GM18870 (cell line): ENCODE measurements around the gene DLGAP4.

ENCODE experiments used
- ATAC-seq: cut with Tn5 transposase; IDR thresholded peaks from one replicate; pipeline ENCODE4 v1.9.1; 2021; ENCODE audit warnings: moderate library complexity; ENCODE audit not compliant: unreplicated experiment

The DLGAP4 gene

DNA sequence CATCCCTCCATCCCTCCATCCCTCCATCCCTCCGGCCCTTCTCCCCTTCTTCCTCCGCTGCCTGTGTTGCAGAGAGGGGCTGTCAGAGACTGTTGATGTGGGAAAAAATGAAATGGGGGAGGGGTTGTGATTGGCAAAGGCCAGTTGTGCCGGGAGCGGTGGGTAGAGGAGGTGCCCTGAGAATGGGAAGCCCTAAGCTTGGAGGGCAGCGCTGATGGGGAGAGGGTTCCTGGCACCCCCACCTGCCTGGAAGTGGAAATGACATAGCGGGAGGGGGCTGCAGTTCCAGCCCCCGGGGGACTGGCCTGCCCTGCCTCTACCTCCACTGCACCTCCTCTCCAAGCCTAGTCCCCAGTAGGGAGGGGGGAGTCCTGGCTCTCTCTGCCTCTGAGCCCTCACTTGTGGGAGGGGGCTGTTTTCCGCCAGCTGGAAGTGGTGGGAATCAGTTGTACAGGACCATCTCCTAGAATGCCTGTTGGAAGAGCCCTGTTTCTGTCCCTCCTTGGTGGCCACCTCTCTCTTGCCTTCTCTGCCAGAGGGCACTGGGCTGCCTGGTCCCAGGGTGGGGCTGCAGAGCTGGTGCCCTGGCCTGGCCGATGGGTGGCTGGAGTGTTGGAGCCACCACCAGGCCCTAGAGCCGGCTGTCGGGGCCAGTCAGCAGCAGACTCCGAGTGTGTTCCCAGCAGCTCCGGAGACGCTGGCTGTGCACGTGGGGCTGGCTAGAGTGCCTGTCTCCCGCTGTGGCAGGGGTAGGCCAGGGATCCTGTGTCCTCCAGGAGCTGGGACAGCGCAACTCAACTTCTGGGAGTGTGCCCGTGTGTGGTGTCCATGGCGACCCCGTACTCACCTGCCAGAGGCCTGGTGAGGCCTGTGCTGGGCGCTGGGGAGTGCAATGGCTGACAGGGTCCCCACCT is 1.5 kb downstream of the DLGAP4 start:
- no peak for ATAC-seq

DNA sequence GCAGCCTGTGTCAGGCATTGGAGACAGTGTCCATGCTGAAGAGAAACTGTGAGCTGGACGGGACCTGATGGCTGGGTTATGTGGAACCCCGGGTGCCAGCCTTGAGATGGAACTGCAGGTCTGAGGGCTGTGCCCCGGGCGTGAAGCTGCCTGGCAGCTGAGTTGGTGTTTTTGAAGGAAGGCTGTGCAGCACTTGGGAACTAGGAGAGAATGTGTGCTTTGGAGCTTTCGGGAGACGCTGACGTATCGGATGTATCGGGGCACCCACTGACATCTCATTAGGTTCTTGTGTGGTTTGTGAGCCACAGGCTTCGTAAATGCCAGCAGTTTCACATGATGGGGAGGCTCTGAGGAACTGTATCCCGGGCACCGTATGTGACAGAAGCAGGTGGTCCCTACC is 2.2 kb downstream of the DLGAP4 start:
- no peak for ATAC-seq

DNA sequence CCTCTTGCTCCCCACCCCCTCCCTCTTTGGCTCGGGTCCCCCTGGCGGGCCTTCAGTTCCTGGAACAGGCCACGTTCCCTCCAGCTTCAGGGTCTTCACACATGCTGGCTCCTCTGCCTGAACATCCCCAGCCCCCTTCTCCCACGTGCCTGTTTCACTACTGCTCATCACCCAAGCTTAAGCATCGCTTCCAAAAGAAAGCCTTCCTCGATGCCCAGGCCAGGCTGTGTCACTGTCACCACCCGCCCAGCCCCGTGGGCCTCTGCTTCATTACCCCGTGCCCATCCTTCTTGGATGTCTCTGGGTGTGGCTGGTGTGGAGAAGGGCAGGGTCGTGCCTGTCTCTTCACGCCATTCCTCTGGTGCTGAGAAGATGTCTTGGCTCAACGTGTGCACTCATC is 2.8 kb downstream of the DLGAP4 start:
- no peak for ATAC-seq

DNA sequence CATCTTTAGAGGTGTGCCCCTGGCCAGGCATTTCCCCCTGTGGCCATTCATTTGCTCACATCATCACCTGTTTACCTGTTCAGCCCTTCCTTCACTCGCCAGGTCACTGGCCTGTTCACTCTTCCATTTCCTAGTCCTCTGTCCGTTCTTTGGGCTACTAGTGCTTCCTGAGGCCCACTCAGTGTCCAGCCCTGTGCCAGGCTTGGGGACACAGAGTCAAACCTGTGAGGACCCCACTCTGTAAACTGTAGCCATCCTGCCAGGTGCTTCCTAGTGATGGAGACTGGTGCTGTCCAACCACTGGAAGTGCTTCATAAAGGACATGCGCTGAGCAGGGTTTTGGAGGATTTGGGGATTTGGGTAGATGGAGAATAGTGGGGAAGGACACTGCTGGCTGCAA is 3.5 kb downstream of the DLGAP4 start:
- no peak for ATAC-seq

DNA sequence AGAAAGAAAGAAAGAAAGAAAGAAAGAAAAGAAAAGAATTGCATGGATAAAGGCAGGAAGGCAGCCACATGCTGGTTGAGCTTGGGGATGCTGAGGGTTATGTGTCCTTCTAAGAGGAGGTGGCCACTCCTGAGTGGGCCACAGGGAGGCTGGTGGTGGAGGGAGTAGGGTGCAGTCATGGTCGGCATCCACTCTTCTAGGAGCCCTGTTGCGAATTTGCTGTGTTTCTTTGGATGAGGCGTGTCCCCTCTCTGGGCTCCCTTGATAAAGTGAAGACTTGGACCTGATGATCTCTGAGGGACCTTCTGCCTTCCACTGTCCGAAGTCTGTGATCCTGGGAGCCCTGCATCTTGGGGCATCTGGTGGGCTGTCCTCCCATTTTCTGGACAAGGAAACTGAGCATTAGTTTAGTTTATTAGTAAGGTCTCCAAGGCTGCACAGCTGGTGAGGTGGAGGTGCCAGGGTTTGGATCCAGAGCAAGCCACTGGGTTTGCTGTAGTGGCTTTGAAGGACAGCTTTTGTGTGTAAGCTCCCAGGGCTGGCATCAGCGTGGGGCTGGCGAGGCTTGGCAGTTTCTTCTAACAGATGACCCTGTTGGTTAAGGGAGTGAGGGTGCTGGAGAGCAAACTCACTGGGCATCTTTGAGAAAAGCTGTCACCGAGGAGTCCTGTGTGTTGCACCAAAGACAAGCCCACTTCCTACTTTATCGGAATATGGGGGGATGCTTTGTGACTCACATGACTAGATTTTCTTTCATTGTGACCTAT is 4.3 kb downstream of the DLGAP4 start:
- ATAC-seq, result no peak

DNA sequence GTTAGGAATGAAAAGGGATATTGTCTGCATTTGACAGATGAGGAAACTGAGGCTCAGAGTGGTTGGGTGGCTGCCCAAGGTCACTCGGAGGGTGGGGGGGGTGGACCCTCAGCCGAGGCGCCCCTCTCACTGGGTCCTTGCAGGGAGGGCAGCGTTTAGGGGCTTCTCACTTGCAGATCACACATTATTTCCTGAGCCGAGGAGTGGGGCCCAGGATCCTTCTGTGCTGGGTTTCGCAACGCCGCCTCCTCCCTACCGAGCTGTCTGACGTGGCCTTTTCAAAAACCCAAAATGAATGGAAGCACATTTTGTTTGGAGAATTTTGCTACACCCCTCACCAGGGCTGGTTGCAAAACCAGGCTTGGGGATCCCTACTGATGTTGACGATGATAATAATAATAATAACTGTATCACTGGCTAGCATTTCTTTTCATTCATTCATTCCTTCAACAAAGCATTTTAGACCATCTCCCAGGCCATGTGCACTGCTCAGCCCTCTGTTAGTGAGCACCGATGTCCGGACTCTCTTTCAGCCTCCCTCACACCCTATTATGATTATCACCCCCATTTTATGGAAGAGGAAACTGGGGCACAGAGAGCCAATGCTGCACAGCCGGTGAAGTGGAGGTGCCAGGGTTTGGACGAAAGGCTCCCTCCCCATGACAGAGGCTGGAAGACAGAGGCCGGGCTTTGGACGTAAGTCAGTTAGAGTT is 5.2 kb downstream of the DLGAP4 start:
- no peak for ATAC-seq

DNA sequence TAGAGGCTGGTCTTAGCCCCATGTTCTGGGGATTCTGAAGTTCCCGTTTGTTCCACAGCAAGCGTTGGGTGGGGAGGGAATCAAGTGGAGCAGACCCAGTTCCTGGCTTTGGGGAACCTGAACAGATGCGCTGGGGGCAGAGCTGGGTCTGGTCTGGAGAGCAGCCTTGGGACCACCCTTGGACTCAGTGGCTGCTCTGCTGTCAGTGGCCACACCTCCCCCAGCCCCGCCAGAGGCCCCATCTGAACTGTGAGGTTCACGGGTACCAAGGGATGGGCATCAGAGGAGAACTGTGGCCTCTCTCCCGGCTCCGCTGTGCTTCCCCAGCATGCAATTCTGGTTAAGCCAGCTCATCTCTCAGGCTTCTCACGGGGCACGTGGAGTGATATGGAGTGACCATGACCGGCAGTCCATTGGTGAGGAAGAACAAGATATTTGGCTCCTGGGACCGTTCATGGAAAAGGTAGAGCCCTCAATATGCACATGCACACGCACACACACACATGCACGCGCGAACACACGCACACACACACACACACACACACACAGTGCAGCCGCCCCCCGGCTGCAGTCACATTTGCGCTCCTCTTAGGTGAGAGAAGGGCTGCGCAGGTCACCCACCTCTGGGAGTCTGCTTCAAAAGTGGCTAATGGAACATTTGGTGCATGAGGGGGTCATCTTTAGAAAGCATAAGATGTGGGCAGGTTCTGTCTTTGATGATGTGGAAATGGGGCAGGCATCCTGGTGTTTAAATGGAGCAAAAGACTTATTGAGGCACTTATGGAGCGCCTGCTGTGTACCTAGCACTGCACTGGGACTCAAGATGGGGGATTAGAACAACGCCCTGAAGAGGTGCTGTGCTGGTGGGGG is 6.0 kb downstream of the DLGAP4 start:
- no peak for ATAC-seq

DNA sequence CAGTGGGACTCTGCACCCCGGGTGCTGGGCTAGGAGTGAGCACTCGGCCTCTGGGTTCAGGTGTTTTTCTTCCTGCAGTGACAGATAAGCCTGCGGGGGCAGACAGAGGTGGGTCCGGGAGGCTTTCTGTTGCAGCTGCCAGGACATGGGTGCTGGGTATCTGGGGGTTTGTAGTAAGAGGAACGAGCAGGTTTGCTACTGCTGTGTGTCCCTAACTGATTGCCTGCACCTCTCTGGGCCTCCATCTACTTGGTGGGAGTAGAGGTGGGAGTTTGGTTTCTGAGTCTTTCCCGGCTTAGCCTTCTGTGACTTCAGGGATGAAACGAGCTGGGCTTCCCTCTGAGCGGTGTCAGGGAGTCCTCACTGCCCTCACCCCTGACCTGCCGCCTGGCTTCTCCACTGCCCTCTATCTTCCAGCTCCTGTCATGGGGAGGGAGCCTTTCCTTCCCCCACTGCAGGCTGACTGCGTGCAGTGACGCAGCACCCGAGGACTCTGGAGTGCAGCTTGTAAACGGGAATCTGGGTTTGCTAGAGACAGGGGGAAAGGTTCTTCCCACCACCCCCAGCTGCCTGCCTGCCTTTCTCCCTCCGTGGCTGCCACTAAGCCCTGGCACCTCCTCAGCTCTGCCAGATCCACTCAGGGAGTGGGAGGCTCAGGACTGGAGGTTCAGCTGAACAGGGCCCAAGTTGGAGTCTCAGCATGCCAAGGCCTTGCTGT is 6.7 kb downstream of the DLGAP4 start:
- ATAC-seq, result no peak

DNA sequence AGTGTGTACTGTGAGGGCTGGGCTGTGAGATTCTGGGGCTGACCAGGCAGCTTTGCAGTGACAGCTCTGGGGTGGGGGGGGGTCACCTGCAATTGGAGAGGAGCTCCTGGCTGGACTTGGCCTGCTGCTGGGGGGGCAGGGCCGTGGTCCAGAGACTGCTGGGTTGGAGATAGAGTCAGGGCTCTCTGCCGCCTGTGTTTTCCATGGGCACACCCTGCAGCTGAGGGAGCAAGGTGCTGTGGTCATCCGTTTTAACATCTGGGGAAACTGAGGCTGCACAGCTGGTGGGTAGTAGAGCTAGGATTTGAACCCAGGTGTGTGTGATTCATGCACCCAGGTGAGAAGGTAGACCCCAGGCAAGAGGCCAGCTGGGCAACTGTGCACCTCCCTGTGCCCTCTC is 7.3 kb downstream of the DLGAP4 start:
- no peak for ATAC-seq

DNA sequence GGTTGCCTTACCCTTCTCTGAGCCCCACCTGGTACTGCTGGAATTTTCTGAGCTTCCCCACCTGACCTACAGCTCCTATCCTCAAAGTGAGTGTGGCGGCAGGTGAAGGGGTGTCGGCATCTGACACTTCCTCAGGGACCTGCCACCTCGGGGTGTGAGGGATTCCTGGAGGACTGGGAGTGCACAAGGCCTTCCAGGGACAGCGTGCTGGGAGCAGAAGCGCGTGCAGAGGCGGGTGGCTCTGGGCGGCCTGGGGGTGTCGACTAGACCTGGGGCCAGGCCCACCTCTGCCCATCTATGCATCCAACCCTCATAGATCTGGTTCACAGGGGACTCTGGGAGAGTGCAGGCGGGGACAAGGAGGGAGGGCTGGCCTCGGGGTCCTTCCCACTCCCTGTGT is 7.8 kb downstream of the DLGAP4 start:
- ATAC-seq, result no peak

DNA sequence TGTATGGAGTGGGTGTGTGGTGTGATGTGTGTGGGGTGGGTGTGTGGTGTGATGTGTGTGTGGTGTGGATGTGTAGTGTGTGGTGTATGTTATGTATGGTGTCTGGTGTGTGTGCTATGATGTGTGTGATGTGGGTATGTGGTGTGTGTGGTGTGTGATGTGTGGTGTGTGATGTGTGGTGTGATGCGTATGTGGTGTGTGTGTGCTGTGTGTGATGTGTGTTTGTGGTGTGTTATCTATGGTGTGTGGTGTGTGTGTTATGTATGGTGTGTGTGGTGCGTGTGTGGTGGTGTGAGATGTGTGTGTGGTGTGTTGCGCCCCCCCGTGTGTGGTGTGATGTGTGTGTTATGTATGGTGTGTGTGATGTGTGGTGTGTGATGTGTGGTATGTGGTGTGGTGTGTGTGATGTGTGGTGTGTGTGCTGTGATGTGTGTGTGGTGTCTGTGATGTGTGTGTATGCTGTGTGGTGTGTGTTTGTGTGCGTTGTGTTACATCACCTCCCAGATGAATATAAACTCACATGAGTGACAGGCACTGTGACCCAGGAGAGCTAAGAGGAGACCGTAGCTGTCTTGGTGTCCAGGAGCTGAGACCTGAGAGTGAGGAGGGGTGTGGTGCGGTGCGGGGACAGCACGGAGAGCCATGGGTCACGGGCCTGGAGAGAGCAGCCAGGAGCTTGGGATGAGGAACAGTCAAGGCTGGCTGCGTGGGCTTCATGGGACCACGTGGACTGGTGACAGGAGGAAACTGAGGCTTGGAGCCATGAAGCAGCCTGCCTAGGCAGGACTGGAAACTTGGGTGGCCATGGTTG is 8.8 kb downstream of the DLGAP4 start:
- no peak for ATAC-seq

DNA sequence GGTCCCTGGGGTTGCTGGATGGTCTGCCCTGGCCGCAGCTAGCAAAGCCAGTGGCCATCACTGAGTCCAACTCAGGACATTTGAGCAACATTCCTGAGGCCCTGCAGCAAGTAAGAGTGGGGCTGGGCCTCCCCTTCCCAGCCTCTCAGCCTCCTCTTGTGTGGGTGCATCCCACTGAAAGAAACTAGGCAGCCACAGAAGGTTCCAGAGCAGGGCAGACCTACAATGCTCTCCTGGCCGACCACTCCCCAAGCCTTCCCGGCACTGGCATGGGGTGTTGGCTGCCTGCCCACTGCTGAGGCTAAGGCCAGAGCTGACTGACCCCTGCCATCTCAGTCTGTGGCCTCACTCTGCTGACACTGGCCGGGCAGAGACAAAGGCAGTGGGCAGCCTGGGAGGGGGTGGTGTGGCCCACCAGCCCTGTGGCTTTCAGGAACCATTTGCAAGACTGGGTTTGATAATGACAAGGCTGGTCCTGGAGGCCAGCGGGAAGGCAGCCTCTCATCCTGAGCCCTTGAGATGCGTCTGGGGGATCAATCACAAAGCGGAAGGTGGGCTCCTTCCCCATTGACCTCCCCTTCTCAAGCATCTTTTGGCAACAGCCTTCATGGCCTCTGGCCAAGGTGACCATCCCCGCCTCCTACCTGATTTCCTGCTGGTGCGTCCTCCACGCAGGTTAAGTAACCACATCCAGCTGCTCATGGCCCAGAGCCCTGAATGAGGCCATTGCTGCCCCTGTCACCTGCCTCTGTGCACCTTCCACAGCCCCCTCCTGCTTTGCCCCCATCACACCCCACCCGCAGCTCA is 9.6 kb downstream of the DLGAP4 start:
- ATAC-seq, result no peak

DNA sequence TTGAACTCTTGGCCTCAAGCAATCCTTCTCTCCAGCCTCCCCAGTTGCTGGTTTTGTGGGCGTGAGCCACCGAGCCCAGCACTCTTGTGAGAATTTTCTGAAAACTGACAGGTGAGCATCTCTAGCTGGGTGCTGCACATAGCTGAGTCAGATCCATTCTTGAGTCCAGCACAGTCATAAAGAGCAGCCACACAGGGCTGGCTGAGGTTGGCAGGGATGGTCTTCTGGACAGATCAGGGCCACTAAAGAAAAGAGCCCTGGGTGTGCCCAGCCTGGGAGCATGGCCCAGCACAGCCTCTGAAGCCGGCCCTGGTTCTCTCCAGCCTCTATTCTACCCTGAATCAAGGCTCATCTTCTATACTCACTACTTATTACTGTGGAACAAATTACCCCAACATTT is 11.5 kb downstream of the DLGAP4 start:
- no peak for ATAC-seq

DNA sequence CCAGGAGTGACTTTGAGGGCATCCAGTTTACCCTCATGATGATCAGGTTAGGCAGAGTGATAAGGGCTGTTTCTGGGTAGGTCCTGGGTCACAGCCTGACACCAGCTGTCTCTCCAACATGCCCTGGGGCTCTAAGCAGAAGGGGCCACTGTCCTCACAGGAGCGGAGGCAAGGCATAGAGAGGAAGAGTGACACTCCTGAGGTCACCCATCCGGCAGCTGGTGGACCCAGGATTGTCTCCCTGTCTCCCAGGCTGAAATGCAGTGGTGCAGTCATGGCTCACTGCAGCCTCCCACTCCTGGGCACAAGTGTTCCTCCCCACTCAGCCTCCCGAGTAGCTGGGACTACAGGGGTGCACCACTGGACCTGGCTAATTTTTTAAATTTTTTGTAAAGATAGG is 12.0 kb downstream of the DLGAP4 start:
- no peak for ATAC-seq

DNA sequence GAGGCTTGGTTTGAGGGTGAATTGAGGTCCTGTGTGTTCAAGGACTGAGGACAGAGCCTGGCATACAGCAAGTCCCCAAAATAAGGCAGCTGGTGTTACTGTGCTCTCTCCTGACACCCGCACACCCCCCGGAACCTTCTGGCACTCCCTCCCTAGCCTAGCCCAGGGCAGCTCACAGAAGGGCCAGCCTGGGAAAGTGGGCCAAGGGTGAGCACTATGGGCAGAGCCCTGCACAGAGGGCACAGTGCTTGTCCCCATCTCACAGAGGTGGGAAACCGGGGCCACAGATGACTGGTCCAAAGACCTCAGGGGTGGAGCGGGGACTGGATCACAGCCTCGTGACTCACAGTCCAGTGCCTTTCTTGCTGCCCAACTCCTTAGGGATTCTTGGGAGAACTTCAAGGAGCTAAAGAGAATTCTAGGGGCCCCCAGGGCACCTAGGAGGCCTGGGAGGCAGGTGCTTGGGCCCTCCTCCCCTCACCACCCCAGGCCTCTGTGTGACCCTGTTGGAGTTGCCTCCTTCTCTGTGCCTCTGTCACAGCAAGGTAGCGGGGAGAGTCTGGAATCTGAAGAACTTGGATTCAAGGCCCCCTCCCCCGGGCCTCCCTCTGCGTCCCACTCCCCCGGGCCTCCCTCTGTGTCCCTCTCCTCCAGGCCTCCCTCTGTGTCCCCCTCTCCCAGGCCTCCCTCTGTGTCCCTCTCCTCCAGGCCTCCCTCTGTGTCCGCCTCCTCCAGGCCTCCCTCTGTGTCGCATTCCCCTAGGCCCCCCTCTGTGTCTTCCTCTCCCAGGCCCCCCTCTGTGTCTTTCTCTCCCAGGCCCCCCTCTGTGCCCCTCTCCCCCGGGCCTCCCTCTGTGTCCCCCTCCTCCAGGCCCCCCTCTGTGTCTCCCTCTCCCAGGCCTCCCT is 13.5 kb downstream of the DLGAP4 start:
- no peak for ATAC-seq

DNA sequence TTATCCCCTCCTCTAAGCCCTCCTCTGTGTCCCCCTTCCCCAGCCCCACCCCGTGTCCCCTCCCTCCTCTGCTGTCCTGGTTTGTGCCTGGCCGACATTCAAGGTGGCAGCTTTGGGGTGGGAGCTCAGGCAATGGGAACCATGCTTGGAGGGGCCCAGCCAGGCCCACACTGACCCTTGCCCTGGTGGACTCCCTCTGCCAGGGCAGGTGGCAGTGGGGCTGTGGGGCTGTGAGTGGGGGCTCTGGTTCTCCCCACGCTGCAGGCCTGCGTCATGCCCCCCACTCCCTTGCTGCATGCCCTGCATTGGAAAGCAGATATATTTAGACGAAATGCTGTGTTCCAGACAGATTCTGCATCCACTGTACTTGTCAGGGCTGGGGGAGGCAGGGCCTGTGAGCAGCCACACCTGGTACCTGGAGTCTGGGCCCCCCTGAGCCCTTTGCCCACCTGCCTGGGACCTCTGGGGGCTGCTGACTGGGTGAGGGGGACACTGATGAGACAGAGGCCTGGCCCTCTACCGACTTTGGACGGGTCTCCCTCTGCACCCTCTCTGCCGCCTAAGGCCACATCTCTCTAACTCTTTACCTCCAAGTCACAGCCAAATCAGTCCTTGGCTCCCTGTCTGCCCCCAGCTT is 14.2 kb downstream of the DLGAP4 start:
- ATAC-seq, result no peak
